GM18909 (cell line): ENCODE measurements around the gene RAB40B.
"Not testable (repeated sequence)": the region's sequence is repeated elsewhere in the genome, so short reads cannot be mapped to it uniquely, and the experiment has no call there.

ENCODE experiments used
- ATAC-seq: cut with Tn5 transposase; IDR thresholded peaks from one replicate; pipeline ENCODE4 v1.9.1; 2021; ENCODE audit warnings: mild to moderate bottlenecking; ENCODE audit not compliant: unreplicated experiment, poor library complexity

Gene RAB40B, protein sequence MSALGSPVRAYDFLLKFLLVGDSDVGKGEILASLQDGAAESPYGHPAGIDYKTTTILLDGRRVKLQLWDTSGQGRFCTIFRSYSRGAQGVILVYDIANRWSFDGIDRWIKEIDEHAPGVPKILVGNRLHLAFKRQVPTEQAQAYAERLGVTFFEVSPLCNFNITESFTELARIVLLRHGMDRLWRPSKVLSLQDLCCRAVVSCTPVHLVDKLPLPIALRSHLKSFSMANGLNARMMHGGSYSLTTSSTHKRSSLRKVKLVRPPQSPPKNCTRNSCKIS

DNA sequence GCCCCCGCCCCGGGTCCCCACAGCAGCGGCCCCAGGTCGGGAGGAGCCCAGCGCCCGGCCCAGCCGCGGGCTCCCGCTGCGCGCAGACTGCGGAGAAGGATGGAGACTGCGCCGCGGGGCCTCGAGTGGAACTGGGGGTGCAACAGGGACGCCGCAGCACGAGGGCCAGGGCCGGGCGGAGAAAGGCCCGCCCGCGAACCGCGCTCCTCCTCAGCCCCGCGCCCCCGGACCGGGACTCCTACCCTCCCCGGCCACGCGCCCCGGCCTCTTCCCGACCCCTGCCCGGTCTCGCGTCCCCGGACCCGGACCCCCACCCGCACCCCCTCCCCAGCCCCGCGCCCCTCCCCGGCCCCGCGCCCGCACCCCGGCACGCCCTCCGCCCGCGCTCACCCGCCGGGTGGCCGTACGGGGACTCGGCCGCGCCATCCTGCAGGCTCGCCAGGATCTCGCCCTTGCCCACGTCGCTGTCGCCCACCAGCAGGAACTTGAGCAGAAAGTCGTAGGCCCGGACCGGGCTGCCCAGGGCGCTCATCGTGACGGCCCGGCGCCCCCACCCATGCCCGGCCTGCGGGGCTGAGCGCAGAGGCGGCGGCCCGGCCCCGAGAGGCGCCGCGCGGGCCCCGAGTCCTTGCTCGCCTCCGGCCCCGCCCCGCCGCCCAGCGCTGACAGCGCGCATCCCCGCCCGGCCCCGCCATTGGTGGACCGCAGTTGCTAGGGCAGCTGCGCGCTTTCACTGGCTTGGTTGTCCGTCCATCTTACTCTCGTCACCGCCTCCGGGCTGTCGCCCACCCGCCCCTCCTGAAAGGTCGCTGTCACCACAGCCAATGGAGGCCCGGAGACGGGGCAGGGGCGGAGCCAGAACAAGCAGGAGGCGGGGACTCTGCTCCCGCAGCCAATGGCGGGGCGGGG is at the start of gene RAB40B:
Gene RAB40B (minus strand): TSS at position 634 of the 909 bp plus-strand sequence. CDS start 102 bp downstream, at position 532.
- peak; percentile 96 for ATAC-seq

DNA sequence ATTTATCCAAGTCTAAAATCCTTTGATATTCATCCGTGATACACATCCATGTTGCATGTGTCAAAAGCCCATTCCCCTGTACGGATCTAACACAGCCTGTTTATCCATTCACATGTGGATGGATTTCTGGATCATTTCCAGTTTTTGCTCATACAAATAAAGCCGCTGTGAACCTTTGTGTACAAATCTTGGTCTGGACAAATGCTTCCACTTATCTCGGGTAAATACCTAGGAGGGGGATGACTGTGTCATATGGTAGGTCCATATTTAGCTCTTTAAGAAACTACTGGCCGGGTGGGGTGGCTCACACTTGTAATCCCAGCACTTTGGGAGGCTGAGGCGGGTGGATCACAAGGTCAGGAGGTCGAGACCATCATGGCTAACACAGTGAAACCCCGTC is 47.0 kb upstream of the RAB40B start:
- ATAC-seq: no peak

DNA sequence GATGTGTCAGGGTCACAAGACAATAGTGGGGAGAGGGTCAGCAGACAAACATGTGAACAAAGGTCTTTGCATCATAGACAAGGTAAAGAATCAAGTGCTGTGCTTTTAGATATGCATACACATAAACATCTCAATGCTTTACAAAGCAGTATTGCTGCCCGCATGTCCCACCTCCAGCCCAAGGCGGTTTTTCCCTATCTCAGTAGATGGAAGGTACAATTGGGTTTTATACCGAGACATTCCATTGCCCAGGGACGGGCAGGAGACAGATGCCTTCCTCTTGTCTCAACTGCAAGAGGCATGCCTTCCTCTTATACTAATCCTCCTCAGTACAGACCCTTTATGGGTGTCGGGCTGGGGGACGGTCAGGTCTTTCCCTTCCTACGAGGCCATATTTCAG is 46.2 kb upstream of the RAB40B start:
- ATAC-seq: not testable (repeated sequence)

DNA sequence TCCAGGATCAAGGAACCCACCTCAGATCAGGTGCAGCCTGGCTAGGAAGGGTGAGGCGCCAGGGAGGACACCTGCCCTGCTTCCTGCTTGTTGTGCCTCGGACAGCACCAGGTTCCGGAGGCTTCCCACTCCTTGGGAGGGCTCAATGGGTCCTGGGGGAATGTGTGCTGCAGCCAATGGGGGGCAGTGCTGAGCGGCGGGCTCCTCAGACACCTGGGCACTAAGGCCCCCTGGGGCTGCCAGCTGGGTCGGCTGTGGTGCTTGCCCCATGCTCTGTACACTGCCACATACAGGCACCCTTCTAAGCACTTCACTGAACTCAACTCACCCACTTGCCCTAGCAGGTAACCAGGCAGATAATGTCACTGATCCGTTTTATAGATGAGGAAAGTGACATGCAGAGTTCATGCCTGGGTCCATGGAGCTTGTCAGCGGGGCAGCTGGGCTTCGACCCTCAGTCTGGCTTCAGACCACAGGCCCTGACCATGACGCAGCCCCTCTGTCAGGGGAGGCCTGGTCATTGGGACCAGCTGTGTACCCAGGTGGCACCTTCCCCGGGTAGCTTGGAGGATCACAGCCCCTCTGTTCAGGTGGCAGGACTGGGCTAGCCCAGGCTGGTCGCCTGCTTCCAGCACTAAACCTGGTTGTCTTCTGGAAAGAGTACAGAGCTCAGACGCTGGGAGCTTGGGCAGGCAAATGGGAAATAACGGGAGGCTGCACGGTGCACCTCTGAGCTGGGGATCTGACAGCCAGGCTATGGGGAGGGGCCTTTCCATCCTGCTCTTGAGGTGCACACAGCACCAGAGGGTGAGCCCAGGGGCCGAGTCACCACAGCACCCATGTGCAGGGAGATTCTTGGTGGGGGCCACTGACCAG is 45.1 kb upstream of the RAB40B start:
- no peak for ATAC-seq

DNA sequence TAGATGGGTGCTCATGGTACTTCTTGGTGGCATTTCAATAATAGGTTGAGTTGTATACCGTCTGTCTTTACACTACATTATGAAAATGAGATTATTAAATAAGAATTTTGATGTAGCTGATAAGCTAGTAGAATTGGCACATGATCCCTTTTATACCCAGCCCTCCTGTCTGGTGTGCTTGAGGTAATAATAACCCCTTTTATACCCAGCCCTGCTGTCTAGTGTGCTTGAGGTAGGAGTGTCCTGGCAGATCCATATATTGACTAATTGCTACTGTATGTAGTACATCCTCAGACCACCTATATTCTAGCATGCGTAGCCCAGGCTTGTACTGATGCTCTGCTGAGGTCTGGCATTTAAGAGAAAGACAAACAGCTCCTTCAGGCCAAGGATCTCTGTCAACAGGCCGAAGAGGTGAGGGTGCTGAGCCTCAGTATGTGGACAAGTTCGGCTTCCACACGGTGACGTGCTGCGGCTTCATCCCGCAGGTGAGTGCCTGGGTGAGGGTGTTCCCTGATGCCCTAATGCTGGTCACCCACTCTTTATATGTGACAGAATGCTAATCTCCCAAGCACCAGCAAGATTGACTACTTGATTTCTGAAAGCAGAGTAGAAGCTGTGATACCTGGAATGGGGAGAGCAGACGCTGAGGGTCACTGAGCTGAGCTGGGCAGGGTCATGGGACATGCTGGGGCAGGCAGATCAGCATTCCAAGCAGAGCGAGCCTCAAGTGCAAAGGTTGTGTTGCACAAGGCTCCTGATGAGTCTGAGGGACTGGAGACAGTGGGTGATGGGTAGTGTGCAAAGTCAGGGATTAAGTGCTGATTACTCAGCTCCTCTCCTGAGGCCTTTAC is 42.6 kb upstream of the RAB40B start:
- ATAC-seq: no peak

DNA sequence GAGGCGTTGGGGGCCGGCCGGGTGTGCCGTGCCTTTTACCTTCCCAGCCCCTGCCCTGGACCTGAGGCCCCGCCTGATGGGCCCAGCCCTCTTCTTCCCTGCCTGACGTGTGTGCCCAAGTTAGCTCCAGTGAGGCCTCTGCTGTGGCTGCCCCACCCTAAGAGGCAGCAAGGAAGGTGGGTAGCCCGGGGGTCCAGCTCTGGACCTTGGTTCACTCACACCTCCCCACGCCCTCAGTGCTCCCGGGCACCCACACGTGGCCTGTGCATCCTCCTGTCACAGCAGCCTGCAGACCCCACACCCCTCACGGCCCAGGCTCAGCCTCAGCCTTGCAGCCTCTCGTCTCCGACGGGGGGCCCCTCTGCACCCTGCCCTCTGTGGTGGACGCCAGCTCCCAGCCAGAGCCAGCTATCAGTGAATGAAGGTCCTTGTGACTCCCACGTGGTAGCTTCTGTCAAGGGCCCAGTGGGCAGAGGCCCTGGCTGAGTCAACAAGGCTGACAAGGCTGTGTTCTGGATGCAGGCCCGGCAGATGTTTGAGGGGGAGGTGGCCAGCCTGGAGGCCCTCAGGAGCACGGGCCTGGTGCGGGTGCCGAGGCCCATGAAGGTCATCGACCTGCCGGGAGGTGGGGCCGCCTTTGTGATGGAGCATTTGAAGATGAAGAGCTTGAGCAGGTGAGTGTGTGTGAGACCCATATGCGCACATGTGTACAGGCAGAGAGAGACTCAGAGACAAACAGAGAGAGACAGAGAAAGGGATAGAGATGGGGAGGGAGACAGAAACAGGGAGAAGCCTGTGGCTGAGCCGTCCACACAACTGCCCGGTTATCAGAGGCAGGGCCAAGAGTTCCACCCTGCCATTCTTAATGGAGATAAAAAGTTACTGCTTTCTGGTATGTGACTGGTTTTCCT is 39.7 kb upstream of the RAB40B start:
- no peak for ATAC-seq

DNA sequence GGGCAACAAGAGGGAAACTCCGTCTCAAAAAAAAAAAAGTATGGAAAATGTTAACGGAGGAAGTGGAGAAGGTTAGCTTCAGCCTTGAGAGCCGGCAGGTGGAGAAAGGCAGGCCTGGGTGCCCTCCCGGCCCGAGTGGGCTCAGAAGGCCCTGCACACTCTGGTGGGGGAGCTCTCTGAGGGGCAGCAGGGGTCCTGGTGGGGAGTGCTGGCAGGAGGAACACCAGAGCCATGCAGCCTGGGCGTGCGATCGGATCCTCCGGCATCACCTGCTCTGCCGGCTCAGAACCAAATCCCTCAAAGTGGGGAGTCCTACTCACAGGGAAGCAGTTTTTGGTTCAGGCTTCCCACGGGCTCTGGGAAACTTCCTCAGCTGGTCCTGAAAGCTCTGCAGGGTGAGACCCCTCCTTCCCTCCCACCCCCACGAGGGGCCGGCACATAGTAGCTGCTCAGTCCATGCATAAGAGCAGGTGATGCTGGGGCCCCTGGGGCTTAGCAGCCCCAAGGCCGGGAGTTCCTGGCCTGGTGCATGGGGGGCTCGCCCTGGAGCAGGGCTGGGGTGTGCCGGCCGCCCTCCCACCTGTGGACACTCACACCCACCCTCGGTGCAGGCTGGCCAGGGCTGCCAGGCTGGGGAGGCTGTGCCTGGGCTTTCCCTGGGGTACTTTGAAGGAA is 38.1 kb upstream of the RAB40B start:
- no peak for ATAC-seq

DNA sequence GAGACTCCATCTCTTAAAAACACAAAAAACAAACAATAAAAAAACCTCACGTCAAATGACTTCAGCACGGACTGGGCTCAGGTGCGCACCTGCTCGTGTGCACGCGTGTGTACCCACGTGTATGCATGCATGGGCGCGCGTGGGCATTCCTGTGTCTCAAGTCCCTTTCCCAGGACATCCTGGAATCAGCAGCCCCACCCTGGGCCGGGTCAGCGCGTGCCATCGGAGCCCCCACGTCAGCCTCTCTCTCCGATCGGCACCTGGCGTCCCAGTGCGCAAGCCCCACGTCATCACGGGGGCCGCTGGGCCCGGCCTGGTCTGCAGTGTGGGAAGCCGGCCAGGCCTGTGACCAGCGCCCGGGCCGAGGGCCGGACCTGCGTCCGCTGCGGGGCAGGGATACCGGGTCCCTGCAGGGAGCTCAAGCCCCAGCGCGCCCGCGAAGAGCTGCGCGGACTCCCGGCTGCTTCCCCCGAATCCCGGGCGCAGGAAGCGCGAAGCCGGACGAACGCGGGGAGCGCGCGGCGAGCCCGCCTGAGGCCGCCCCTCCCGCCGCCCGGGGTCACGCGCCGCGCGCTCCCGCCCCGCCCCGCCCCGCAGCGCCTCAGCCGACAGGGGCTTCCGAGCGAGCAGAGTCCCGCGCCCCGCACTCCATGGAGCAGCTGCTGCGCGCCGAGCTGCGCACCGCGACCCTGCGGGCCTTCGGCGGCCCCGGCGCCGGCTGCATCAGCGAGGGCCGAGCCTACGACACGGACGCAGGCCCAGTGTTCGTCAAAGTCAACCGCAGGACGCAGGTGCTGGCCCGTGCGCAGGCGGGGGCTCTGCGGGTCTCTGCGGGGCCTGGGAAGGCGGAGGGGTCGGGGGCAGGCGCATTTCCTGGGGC is 36.7 kb upstream of the RAB40B start, which contains the start of gene FN3K:
Gene FN3K (plus strand): TSS at position 629 of the 880 bp plus-strand sequence. CDS start 22 bp downstream, at position 651.
- ATAC-seq: no peak

DNA sequence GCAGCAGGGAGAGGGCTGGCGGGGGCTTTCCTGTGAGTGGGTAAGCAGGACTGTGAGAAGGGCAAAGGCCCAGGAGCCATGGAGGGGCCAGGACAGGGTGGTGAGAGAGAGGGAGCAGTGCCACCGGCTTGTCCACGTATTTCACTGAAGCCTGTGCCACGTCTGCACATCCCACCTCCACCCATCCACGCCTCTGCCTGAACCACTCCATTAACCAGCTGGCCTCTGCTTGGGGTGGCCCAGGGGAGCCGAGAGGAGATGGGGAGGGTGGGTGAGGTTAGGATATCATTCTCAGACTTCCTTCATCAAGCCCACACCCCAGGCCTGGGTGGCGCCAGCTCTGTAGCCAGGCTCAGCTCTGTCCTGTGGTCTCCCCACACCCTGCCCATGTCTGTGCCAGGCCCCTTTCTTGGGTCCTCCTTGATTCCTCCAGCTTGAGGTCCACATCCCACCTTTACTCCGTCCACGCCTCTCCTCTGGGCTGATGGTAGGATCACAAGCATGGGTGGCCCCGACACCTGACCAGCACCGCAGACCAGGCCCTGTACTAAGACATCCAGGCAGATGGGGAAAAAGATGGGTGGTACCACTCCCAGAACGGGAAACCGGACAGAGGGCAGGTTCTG is 33.7 kb upstream of the RAB40B start:
- no peak for ATAC-seq

DNA sequence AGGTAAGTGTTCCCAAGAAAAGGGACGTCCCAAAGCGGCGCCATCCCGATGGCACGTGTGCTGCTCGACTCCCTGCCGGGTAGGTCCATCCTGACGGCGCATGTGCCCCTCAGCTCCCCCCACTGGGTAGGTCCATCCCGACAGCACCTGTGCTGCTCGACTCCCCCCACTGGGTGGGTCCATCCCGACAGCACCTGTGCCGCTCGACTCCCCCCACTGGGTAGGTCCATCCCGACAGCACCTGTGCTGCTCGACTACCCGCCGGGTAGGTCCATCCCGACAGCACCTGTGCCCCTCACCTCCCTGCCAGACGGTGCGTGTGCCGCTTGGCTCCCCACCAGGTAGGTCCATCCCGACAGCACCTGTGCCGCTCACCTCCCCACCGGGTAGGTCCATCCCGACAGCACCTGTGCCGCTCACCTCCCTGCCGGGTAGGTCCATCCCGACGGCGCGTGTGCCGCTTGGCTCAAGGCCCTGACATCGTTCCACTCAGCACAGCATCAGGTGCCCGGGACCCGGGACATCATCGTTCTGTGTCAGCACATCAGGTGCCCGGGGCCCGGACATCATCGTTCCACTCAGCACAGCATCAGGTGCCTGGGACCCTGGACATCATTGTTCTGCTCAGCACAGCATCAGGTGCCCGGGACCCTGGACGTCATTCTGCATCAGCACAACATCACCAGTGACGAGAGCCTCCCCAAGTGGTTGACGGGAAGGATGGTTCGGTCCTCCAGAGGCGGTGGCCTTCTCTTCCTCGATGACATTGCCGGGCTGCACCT is 31.2 kb upstream of the RAB40B start:
- ATAC-seq: no peak

DNA sequence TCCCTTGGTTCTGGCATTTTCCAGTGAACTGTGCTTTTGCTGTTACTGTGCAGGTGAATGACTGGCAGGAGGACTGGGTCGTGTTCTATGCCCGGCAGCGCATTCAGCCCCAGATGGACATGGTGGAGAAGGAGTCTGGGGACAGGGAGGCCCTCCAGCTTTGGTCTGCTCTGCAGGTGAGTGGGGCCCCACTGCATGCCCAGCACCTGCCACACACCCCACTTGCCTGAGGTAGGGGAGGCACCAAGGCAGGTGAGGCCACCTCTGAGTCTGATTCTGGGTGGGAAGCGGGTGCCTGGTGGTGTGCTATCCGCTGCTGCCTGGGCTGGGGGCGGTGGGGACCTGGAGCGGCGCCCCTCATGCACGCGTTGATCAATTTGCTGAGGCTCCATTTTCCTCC is 27.9 kb upstream of the RAB40B start:
- no peak for ATAC-seq

DNA sequence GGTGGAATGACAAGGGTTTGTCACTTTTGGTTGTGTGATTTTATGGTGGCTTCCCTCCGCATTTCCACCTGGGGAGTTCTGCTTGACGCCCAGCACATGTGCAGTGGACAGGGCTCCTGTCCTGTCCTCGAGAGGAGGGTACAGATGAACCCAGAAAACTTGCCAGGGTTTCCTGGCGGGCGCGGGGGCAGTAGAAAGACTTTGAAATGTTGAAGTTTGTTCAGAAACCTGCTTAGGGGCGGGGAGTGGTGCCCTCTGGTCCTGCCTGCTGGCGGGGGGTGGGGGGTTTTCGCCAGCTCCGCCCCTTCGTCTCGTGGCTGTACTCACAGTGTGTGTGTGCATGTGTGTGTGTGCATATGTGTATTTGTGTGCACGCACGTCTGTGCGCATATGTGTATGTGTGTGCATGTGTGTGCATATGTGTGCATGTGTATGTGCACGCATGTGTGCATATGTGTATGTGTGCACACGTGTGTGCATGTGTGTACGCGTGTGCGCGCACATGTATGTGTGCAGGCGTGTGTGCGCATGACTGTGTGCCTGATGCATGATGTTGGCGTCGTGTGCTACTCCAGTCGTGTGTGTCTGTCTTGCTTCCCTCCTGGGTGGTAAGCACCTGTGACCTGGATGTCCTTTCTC is 24.8 kb upstream of the RAB40B start:
- no peak for ATAC-seq

DNA sequence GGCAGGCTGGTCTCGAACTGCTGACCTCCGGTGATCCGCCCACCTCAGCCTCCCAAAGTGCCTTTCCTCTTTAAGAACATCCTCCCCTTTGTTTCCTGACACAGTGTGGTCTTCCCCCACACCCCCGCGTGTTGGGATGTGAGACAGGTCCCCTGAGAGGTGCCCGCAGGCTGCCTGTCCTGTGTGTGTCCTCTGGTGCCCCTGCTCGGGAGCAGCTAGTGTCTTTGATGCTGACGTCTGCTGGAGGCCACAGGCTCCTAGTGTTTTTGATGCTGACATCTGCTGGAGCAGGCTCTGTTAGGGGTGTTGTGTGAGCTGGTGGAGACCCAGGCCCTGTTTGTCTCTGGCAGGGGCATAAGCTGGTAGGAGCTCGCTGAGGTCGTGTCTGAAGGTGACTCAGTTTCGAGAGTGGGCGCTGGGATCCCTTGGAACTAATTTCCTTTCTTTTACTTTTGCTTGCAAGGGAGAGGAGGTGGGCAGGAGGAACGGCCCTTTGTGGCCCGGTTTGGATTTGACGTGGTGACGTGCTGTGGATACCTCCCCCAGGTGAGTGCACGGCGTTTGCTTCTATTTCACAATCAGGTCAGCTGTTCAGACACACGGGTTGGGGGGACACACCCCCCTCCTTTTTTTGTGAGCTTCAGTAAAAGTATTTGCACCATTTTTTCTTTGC is 24.0 kb upstream of the RAB40B start:
- ATAC-seq: no peak

DNA sequence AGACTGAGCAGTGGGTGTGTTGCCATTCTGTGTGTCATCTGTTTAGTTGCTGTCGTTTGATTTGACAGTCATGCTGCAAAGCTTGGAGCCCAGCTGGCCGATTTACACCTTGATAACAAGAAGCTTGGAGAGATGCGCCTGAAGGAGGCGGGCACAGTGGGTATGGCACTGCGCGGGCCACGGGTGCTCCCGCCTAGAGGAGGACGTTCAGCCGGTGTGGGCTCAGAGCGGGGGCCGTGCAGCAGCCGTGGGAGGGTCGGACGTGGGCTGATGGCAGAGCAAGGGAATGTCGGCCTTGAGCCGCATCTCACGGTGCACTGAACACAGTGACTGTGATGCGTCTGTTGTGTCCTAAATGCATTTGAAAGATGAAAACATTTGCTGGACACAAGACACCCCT is 21.7 kb upstream of the RAB40B start:
- no peak for ATAC-seq
